Left ventricle myocardium inferior (tissue), 1 donor: Measurements from ENCODE around the gene GRIN2A. TPM values are rescaled to one million over a fixed set of nuclear protein-coding genes. Genes with fewer than 3 reads are reported as not detected.

ENCODE experiments used
- DNase-seq: peaks from one replicate; pipeline ENCODE4 v3.0.0-alpha.2; 2020
- H3K27ac ChIP-seq: fragments of 200-600 bp; replicated peaks from 2 replicates; pipeline ENCODE4 v1.8.0; 2021
- H3K27me3 ChIP-seq: fragments of 200-600 bp; 2 replicates; pipeline ENCODE4 v1.8.0; 2021; ENCODE audit warnings: low read depth
- H3K36me3 ChIP-seq: fragments of 200-600 bp; 2 replicates; pipeline ENCODE4 v1.8.0; 2021
- H3K4me1 ChIP-seq: fragments of 200-600 bp; 2 replicates; pipeline ENCODE4 v1.8.0; 2021
- H3K4me3 ChIP-seq: fragments of 200-600 bp; 2 replicates; pipeline ENCODE4 v1.8.0; 2021; ENCODE audit warnings: mild to moderate bottlenecking, moderate library complexity
- H3K9me3 ChIP-seq: fragments of 200-600 bp; replicated peaks from 2 replicates; pipeline ENCODE4 v1.8.0; 2021
- CTCF ChIP-seq: fragments of 200-600 bp; IDR thresholded peaks from 2 replicates; pipeline ENCODE4 v1.8.0; 2021; ENCODE audit warnings: antibody characterized with exemption, mild to moderate bottlenecking, borderline replicate concordance
- intact Hi-C: fragments of 100-400 bp; cut with micrococcal nuclease; formaldehyde crosslinking; loops from one replicate; pipeline ENCODE4 v1.11.0; 2022
- total RNA-seq: library from RNA; stranded (reverse); fragmentation: NEBNext Ultra II Directional; extraction: Animal tissue kit (Norgen Biotek cat#: 25700); gene quantifications from one replicate; pipeline ENCODE4 v1.2.1, GENCODE V29; 2021
- donor health status: DM: no; HTN: yes; CAD: no; lungs with severe emphysema.

GRIN2A gene
- total RNA-seq, 1 donor from 2014 or later, result 2.4 TPM

GRCh38 chr16:10083301-10083700 lies 98.9 kb downstream of the GRIN2A start:
- DNase-seq, result no peak
- Histone ChIP-seq H3K4me3 (no peak overlapping the region), H3K36me3 (no peaks in the 10 kb centered on the region), H3K4me1 (peaks cover 59% of the 10 kb centered on the region), H3K27ac (no peak overlapping the region), H3K9me3 (no peaks in the 10 kb centered on the region), H3K27me3 (no peaks in the 10 kb centered on the region)
- intact Hi-C loops, result no loop called here
- no peak for TF ChIP-seq CTCF

DNA sequence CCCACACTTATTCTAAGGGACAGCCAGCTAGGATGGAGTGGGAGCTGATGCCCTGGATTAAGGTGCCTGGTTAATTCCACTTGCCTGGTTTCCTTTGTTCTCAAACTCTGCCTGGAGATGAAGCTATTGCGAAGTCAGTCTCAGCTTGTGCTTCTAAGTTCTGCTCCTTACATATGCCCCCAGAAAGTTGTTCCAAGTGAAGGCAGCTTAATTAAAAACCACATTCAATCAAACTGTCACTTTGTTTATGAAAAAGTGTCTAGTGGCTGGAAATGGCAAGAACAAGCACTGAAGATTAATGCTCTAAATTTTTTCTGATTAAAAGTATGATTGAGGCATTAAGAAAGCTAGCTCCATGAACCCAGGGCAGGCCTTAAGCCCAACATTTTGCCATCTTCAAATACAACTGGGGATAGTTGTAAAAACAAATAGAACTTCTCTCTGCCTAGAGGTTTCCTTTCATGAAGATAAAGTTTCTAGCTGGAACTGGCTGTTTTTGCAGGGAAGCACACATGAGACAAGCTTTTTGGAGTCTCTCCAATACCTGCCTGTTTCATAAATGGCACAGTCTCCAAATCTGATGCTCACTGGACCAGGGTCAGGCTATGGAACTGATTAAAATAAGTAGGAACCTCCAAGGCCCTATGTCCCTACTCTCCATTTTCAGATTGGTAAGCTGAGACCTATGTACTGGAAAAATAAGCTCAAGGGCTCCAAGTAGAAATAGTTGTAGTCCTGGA lies 100.9 kb downstream of the GRIN2A start:
- TF ChIP-seq CTCF, result no peak
- peak overlapping the region; percentile 62 for H3K27ac ChIP-seq
- intact Hi-C loops, result no loop called here

GRCh38 chr16:10080051-10080772 lies 102.0 kb downstream of the GRIN2A start:
- Histone ChIP-seq H3K36me3 (no peaks in the 10 kb centered on the region), H3K4me1 (peaks cover 38% of the 10 kb centered on the region), H3K9me3 (peaks cover 7% of the 10 kb centered on the region), H3K27me3 (no peaks in the 10 kb centered on the region), H3K4me3 (no peak overlapping the region), H3K27ac (peak overlapping the region; percentile 62)
- intact Hi-C loops, result no loop called here
- no peak for TF ChIP-seq CTCF
- peak; percentile 50 for DNase-seq

More for the DNA sequence above, 100.9 kb downstream of the GRIN2A start:
- H3K36me3 ChIP-seq, result no peaks in the 10 kb centered on the region
- no peak for DNase-seq
- H3K4me1 ChIP-seq, result peaks cover 48% of the 10 kb centered on the region
- H3K9me3 ChIP-seq, result peaks cover 7% of the 10 kb centered on the region
- no peak overlapping the region for H3K4me3 ChIP-seq
- H3K27me3 ChIP-seq, result no peaks in the 10 kb centered on the region

GRCh38 chr16:10078541-10078949 lies 103.7 kb downstream of the GRIN2A start:
- intact Hi-C loops, result no loop called here
- Histone ChIP-seq H3K4me1 (peaks cover 33% of the 10 kb centered on the region), H3K4me3 (no peak overlapping the region), H3K9me3 (peaks cover 7% of the 10 kb centered on the region), H3K36me3 (no peaks in the 10 kb centered on the region), H3K27ac (no peak overlapping the region), H3K27me3 (no peaks in the 10 kb centered on the region)
- no peak for DNase-seq
- no peak for TF ChIP-seq CTCF

DNA sequence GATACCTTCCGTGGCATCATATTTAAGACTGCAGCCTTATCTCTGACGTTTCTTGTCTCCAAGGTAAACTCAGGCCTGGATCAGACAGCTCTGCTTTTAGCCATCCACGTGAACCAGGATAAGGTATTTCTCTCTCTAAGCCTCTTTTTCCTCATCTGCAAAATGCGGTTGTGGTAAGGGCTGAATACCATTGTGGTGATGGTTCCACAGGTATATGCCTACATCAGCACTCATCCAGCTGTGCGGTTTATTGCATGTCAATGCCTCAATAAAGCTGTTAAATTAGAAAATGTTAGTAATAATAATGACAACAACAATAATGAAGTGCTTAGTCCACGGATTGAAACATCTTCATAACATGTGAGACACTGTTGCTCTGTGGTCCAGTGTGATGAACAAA lies 104.4 kb downstream of the GRIN2A start:
- peaks cover 7% of the 10 kb centered on the region for H3K9me3 ChIP-seq
- no peaks in the 10 kb centered on the region for H3K36me3 ChIP-seq
- no peak overlapping the region for H3K27ac ChIP-seq
- TF ChIP-seq CTCF, result no peak
- intact Hi-C loops, result no loop called here
- no peak overlapping the region for H3K4me3 ChIP-seq
- peaks cover 33% of the 10 kb centered on the region for H3K4me1 ChIP-seq
- no peaks in the 10 kb centered on the region for H3K27me3 ChIP-seq
- no peak for DNase-seq
